HG03432 (cell line): ENCODE measurements around the gene SLC35B1.
"Not testable (repeated sequence)": the region's sequence is repeated elsewhere in the genome, so short reads cannot be mapped to it uniquely, and the experiment has no call there.

Experiments used
- ATAC-seq: cut with Tn5 transposase; IDR thresholded peaks from one replicate; pipeline ENCODE4 v1.9.1; 2021; ENCODE audit warnings: mild to moderate bottlenecking, moderate library complexity; ENCODE audit not compliant: unreplicated experiment

SLC35B1 gene

DNA sequence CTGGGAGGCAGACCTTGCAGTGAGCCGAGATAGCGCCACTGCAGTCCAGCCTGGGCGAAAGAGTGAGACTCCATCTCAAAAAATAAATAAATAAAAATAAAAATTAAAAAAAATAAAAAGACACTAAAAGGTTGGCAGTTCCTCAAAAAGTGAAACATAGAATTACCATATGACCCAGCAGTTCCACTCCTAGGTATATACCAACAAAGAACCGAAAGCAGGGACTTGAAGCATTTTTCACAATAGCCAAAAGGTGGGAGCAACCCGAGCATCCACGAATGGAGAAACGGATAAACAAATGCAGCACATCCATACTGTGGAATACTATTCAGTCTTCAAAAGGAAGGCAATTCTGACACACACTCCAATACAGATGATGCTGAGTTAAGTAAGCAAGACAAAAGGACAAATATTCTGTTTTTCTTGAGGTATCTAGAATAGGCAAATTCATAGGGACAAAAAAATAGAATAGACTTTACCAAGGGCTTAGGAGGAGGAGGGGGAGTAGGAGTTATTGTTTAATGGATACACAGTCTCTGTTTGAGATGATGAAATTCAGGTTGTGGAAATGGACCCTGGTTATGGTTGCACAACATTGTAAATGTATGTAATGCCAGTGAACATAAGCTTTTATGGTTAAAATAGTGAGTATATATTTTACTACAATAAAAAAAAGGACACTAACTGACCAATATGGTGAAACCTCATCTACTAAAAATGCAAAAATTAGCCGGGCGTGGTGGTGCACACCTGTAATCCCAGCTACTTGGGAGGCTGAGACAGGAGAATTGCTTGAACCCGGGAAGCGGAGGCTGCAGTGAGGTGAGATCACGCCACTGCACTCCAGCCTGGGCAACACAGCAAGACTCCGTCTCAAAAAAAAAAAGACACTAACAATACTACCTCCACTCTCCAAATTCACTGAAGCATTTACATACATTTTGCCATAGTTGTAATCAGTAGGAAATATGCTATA, 27.0 kb upstream of the SLC35B1 start:
- ATAC-seq: no peak

- no peak for ATAC-seq
These were observed 23.7 kb upstream of the SLC35B1 start for GRCh38 chr17:49731435-49731831.

DNA sequence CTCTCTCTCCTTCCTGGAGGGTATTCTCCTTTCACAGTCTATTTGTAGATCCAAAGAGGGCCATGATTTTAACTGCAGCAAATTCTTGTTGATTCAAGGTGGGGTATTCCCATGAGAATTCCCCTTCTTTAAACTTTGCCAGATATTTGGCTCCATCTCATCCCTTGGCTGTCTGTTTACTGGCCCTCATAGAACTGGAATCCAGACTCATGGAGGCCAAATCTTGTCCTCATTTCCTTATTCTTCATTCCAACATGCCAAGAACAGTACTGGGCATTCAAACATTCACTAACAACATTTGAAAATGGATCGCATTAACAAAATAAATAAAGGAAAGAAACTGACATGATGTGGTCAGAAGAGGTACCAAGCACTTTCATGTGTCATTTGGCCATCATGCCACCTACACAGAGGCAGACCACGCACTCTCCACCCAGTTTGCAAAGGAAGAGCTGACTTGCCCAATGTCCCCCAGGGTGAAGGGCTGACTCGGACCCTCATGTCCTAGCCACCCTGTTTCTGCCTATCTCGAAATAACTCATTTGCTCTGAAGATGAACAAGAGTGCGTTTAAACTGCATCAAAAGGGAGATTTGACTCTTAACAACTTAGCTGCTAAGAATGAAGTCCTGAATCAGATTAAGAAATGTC, 23.1 kb upstream of the SLC35B1 start:
- no peak for ATAC-seq

DNA sequence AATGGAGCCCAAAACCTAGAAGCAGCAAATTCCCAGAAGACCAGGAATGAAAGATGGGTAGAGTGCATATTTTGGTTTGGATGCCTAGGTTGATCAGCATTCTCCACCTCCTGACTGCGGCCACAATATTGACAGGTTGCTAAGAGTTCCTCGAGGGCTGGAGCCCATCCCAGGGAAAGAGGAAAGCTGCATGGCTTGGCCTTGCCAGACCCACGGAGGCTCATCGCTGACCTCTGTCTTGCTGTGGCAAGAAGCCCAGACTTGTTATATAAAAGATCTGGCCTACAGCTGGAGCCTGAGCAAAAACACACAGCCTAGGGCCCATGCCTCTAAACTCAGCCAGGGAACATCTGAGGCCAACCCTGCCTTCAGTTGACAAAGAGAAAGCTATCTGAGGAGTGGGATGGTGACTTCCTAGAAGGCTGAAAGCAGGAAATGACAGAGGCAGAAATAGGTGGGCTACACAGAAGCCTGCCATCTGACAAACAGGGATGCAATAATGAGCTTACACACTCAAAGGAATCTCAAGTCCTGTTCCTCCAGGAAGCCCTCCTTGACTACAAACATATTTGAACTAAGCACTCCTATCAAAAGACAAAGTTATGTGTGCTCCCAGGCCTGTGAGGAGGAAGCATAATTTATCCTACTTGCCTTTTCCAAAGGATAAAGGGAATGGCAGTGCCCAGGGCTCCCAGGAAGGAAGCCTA, 22.5 kb upstream of the SLC35B1 start:
- no peak for ATAC-seq

DNA sequence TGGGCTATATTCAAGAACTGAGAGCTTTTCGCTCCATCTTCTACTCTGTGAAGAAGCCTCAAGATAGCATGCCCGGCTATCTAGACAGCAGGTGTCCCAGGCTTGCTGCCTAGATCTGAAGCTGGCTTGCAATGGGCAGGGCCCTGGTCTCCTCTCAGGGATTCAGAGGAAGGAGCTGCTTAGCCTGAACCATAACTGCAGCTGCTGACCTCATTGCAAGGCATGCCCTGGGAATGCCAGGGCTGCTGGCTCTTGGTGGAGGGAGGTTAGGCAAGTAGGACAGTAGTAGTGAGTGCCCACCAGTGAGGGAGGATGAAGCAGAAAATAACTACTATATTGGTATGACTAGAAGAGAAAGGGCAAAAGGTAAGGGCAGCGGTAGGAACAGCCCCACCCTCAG, 21.3 kb upstream of the SLC35B1 start:
- no peak for ATAC-seq

DNA sequence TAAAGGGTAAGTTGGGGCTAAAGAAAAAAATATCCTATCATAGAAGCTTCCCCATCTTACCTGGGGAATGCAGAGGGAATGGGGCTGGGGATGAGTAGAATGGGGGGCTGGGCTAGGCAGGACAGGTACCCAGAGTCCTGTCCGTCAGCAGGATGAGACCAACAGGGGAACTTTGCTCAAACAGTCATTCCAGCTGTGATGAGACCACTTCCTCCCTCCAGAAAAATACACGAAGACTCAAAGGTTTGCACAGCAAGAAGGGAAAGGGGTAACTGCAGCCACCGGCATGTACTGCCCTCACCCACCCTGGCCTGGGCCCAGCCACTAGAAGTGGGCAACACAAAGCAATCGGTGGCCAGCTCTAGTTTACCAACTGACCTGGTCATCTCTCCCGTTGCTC, 20.7 kb upstream of the SLC35B1 start:
- ATAC-seq: no peak

DNA sequence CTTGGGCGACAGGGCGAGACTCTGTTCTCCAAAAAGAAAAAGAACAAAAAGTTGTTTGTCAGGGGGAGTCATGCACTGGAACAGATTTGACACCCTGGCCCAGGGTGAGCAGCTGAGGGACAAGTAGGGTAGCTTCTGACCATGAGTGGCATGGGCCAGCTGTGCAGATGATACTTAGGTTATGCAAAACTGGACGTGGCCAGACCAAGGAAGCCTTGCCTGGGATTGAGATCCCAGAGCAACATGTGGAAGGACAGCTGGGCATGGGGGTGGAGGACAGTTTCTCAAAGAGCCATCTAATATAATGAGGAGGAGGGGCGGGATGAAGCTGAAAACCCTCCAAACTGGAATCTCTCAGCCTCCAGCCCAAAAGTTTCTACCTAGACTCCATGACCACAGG, 19.6 kb upstream of the SLC35B1 start:
- no peak for ATAC-seq

GRCh38 chr17:49725452-49726130, 17.8 kb upstream of the SLC35B1 start:
- ATAC-seq: no peak

DNA sequence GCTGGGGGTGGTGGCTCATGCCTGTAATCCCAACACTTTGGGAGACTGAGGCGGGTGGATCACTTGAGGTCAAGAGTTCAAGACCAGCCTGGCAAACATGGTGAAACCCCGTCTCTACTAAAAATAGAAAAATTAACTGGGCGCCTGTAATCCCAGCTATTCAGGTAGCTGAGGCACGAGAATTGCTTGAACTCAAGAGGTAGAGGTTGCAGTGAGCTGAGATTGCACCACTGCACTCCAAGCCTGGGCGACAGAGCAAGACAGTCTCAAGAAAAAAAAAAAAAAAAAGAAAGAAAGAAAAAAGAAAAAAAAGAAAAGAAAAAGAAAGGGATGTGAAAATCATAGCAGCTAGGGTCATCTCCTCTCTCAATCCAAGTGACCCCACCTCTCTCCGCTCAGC, 16.8 kb upstream of the SLC35B1 start:
- not testable (repeated sequence) for ATAC-seq

- ATAC-seq: no peak
These were observed 15.7 kb upstream of the SLC35B1 start for GRCh38 chr17:49723423-49723822.

- no peak for ATAC-seq
These were observed 14.3 kb upstream of the SLC35B1 start for GRCh38 chr17:49722066-49722465.

DNA sequence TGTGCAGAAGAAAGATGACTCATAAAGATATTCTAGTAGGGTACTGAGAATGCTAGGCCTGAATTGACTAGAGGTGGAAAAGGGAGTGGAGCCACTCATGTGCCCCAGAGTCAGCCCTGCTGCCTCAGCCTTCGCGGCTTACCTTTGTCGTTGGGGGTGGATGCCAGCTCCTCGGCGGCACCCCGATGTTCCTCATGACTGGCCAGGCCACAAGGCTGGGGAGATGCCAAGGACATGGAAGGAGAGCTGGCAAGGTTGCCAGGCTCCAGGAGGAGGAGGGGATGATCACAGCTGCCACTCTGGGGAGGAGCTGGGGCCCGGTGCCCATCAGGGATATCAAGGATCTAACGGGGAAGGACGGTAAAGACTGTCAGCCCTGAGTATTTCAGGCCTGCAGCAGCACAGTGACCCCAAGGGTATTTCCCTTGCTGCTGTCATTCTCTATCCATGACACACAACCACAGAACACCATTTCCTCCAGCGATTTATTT, 9.7 kb upstream of the SLC35B1 start:
- ATAC-seq: no peak

GRCh38 chr17:49716668-49717364, 9.1 kb upstream of the SLC35B1 start:
- ATAC-seq: no peak

- ATAC-seq: no peak
These were observed 8.0 kb upstream of the SLC35B1 start for GRCh38 chr17:49715717-49716279.

DNA sequence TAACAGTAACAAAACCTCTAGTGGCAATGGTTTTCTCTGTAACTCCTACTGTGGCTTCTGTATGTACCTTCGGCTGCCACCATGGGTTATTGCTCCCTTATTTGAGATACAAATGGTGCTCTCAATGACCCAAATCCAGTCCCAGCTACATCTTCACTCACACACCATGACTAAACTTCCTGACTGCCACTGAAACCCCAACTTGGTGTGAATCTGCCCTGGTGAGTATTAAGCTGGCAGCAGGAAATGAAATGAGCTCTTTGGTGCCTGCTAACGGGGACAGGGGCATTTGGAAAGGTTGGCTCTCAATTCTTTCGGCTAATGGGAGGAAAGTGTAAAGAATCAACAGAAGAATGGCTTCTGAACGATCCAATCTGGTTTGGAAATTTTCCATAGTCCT, 7.5 kb upstream of the SLC35B1 start:
- no peak for ATAC-seq

GRCh38 chr17:49708515-49709183, 885 bp upstream of the SLC35B1 start:
- no peak for ATAC-seq

GRCh38 chr17:49707246-49707607, 537 bp downstream of the SLC35B1 start:
- no peak for ATAC-seq

DNA sequence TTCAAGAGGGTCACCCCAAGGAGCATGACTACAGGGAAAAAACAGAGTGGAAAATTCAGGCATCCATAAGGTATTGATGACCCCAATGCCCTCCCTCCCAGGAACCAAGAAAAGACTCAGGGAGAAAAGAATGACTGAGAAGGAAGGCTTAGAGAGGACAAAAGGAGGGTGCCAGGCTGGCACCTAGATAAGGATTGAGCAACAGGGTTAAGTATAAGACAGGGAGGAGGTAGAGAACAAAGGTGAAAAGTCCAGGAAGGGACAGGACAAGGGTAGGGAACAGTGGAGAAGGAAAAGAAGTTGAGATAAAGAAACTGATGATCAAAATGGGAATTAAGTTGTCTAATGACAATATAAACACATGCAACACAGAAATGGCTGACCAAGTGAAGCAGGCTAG, 2.5 kb downstream of the SLC35B1 start:
- no peak for ATAC-seq

- no peak for ATAC-seq
These were observed 4.0 kb downstream of the SLC35B1 start for GRCh38 chr17:49703557-49704277.
